Prostate gland (tissue), 2 donors: ENCODE results near the gene TMEM126A.

Source experiments
- POLR2A ChIP-seq: fragments of 450-650 bp; IDR thresholded peaks from one replicate; pipeline ENCODE4 v1.6.1; 2016; ENCODE audit warnings: antibody characterized with exemption, mild to moderate bottlenecking
- POLR2AphosphoS5 ChIP-seq: sonication (generic); formaldehyde crosslinking; IDR thresholded peaks from one replicate; pipeline ENCODE4 v1.6.1; 2017; ENCODE audit warnings: antibody characterized with exemption
- TF ChIP-seq, protein P1 (sequence below), 4 experiments: fragments of 200-600 bp in 2 of 4; fragments of 450-650 bp in 2 of 4; sonication (generic) in 2 of 4; IDR thresholded peaks; 1 replicate in 3 of 4; 2 replicates in 1 of 4; pipeline ENCODE4 v1.5.1; 2016 to 2019; ENCODE audit warnings: antibody characterized with exemption in 4 of 4, mild to moderate bottlenecking in 2 of 4, moderate library complexity in 2 of 4

DNA sequence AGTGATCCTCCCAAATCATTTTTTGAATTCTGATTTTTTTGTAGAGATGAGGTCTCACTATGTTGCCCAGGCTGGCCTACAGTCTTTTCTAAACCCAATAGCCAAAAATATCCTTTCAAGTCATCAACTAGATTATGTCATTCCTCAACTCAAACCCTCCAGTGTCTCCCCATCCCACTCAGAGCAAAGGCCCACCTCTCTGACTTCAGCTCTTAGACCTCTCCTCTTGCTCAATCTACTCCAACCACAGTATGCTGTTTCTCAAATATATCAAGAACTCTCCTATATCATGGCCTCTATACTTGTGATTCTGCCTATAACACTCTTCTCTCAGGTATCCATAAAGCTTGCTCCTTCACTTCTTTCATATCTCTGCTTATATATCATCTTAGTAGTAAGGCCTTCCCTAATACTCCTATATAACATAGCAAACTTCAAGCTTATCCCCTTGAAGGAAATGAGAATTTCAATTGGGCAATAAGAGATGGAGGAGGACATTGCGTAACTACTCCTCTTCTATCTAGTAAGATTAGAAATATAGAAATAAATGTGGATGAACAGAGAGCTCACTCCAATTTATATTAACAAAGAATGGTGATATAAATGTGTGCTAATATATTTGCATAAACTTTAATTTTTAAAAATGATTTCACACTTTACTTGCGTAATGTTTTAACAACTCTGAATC, 45.1 kb upstream of the TMEM126A start:
- TF ChIP-seq, protein P1, sequence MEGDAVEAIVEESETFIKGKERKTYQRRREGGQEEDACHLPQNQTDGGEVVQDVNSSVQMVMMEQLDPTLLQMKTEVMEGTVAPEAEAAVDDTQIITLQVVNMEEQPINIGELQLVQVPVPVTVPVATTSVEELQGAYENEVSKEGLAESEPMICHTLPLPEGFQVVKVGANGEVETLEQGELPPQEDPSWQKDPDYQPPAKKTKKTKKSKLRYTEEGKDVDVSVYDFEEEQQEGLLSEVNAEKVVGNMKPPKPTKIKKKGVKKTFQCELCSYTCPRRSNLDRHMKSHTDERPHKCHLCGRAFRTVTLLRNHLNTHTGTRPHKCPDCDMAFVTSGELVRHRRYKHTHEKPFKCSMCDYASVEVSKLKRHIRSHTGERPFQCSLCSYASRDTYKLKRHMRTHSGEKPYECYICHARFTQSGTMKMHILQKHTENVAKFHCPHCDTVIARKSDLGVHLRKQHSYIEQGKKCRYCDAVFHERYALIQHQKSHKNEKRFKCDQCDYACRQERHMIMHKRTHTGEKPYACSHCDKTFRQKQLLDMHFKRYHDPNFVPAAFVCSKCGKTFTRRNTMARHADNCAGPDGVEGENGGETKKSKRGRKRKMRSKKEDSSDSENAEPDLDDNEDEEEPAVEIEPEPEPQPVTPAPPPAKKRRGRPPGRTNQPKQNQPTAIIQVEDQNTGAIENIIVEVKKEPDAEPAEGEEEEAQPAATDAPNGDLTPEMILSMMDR (IDR thresholded peaks at IDR 0.05) = no peak
- TF ChIP-seq POLR2A = no peak
- TF ChIP-seq POLR2AphosphoS5 = no peak
